ENCODE results near the gene RIN1. TPM values are rescaled to one million over a fixed set of nuclear protein-coding genes. Genes with fewer than 3 reads are reported as not detected.
A peak's percentile ranks its signal among the peaks of the same experiment; 100 is the strongest.

Gene RIN1
- total and polyA plus RNA-seq, 9 of the 15 experiments (the other 6 are each of a cell fraction or from before 2014, with no cell fraction given): 0.01 to 1.2 (median 0.45) TPM; not detected in 1

DNA sequence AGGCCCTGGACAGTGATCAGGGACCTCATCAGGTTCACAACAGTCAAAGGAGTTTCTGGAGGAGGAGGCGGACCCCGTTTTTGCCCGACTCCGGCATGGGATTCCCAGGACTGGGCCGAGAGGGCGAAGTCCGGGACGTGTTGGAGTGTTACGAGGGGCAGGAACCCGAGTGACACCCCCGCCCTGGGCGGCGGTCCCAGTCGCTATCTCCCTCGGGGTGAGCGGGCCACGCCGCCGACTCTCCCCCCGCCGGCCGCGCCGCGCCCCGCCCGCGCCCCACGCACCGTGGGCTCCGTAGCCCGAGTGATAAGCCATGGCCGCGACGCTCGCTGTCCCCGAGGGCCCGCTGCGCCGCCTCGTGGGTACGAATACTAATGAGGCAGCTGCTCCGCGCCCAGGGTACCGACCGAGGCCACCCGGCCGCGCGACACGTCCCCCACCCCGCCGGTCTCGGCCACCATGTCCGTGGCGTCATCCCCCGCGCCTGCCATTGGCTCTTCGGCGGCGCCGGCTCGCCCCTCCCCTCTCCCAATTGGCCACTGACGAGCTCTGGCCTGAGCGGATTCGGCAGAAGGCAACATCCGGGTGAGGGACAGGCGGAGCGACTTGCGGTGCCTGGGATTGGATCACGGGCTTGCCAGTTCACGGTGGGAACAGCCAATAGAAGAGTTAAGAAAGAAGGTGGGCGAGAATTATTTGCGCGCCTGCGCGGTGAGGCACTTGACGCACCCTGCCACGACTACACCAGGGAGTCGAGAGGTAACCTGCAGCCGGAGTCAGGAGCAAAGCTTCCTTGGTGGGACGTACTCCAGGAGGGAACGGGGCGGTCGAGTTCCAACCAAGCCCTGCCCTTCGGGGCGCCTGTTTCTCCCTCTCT is 47.3 kb downstream of the RIN1 start, which contains the start of gene YIF1A (continued):
- TF ChIP-seq KAT8 (IDR thresholded peaks at IDR 0.05; ENCODE audit: low read depth) (no peak), CBX5 (IDR thresholded peaks at IDR 0.05; ENCODE audit: borderline replicate concordance, low read depth) (no peak), PHF21A (IDR thresholded peaks at IDR 0.05; ENCODE audit: borderline replicate concordance, low read depth) (no peak), NFIC (IDR thresholded peaks at IDR 0.05) (peak; percentile 11; the same call in 1 of the 2 replicates), CBX2 (IDR thresholded peaks at IDR 0.05; ENCODE audit: insufficient read depth, low read length, poor library complexity, severe bottlenecking) (no peak), SP1 (CRISPR knock-in tag; IDR thresholded peaks at IDR 0.05) (peak; percentile 78), SMC3 (conservative IDR thresholded peaks at IDR 0.05; ENCODE audit: insufficient read depth, low read depth, low read length) (no peak), ZC3H11A (IDR thresholded peaks at IDR 0.05; ENCODE audit: low read depth, low read length) (no peak), ZNF584 (CRISPR knock-in tag; IDR thresholded peaks at IDR 0.05; ENCODE audit: low read depth) (0 out of 2 replicates have a peak, but pooled peaks have one; percentile 56), CSDE1 (IDR thresholded peaks at IDR 0.05) (no peak), KDM5B (IDR thresholded peaks at IDR 0.05; ENCODE audit: insufficient replicate concordance, low read depth, low read length) (peak; percentile 91), ESRRB (CRISPR knock-in tag; IDR thresholded peaks at IDR 0.05; ENCODE audit: borderline replicate concordance) (no peak), XRCC5 (IDR thresholded peaks at IDR 0.05; ENCODE audit: low read depth, low read length) (0 out of 2 replicates have a peak, but pooled peaks have one; percentile 63)
- TF ChIP-seq, protein P1, sequence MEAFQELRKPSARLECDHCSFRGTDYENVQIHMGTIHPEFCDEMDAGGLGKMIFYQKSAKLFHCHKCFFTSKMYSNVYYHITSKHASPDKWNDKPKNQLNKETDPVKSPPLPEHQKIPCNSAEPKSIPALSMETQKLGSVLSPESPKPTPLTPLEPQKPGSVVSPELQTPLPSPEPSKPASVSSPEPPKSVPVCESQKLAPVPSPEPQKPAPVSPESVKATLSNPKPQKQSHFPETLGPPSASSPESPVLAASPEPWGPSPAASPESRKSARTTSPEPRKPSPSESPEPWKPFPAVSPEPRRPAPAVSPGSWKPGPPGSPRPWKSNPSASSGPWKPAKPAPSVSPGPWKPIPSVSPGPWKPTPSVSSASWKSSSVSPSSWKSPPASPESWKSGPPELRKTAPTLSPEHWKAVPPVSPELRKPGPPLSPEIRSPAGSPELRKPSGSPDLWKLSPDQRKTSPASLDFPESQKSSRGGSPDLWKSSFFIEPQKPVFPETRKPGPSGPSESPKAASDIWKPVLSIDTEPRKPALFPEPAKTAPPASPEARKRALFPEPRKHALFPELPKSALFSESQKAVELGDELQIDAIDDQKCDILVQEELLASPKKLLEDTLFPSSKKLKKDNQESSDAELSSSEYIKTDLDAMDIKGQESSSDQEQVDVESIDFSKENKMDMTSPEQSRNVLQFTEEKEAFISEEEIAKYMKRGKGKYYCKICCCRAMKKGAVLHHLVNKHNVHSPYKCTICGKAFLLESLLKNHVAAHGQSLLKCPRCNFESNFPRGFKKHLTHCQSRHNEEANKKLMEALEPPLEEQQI (IDR thresholded peaks at IDR 0.05): no peak
- TF ChIP-seq, protein P2, sequence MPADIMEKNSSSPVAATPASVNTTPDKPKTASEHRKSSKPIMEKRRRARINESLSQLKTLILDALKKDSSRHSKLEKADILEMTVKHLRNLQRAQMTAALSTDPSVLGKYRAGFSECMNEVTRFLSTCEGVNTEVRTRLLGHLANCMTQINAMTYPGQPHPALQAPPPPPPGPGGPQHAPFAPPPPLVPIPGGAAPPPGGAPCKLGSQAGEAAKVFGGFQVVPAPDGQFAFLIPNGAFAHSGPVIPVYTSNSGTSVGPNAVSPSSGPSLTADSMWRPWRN (IDR thresholded peaks at IDR 0.05; ENCODE audit: low read depth): no peak
- TF ChIP-seq, protein P3, sequence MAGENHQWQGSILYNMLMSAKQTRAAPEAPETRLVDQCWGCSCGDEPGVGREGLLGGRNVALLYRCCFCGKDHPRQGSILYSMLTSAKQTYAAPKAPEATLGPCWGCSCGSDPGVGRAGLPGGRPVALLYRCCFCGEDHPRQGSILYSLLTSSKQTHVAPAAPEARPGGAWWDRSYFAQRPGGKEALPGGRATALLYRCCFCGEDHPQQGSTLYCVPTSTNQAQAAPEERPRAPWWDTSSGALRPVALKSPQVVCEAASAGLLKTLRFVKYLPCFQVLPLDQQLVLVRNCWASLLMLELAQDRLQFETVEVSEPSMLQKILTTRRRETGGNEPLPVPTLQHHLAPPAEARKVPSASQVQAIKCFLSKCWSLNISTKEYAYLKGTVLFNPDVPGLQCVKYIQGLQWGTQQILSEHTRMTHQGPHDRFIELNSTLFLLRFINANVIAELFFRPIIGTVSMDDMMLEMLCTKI (IDR thresholded peaks at IDR 0.05; ENCODE audit: partially characterized antibody): no peak
- TF ChIP-seq, protein P4, sequence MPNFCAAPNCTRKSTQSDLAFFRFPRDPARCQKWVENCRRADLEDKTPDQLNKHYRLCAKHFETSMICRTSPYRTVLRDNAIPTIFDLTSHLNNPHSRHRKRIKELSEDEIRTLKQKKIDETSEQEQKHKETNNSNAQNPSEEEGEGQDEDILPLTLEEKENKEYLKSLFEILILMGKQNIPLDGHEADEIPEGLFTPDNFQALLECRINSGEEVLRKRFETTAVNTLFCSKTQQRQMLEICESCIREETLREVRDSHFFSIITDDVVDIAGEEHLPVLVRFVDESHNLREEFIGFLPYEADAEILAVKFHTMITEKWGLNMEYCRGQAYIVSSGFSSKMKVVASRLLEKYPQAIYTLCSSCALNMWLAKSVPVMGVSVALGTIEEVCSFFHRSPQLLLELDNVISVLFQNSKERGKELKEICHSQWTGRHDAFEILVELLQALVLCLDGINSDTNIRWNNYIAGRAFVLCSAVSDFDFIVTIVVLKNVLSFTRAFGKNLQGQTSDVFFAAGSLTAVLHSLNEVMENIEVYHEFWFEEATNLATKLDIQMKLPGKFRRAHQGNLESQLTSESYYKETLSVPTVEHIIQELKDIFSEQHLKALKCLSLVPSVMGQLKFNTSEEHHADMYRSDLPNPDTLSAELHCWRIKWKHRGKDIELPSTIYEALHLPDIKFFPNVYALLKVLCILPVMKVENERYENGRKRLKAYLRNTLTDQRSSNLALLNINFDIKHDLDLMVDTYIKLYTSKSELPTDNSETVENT (CRISPR knock-in tag; IDR thresholded peaks at IDR 0.05): peak; percentile 65
- TF ChIP-seq, protein P5, sequence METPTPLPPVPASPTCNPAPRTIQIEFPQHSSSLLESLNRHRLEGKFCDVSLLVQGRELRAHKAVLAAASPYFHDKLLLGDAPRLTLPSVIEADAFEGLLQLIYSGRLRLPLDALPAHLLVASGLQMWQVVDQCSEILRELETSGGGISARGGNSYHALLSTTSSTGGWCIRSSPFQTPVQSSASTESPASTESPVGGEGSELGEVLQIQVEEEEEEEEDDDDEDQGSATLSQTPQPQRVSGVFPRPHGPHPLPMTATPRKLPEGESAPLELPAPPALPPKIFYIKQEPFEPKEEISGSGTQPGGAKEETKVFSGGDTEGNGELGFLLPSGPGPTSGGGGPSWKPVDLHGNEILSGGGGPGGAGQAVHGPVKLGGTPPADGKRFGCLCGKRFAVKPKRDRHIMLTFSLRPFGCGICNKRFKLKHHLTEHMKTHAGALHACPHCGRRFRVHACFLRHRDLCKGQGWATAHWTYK (CRISPR knock-in tag; IDR thresholded peaks at IDR 0.05): peak; percentile 68; the same call in 1 of the 2 replicates

Measured in K562 (cell line).